SK-N-SH treated with all-trans-retinoic acid at 6 μM for 48 hours (cell line): ENCODE data around the gene SLC22A16.

Experiments
- ESRRG ChIP-seq: fragments of 250-450 bp; sonication (Bioruptor Pico); IDR thresholded peaks from 2 replicates; pipeline ENCODE4 v1.6.1; 2021; ENCODE audit warnings: mild to moderate bottlenecking
- ZFP30 ChIP-seq: fragments of 450-650 bp; formaldehyde crosslinking; IDR thresholded peaks from 2 replicates; pipeline ENCODE4 v1.5.0; 2022; ENCODE audit warnings: mild to moderate bottlenecking, moderate library complexity
- ZNF8 ChIP-seq: fragments of 450-650 bp; formaldehyde crosslinking; IDR thresholded peaks from 2 replicates; pipeline ENCODE4 v1.5.0; 2020; ENCODE audit warnings: mild to moderate bottlenecking, moderate library complexity
- TF ChIP-seq, protein P1 (sequence below): fragments of 250-450 bp; sonication (Bioruptor Pico); IDR thresholded peaks from 2 replicates; pipeline ENCODE4 v1.8.0; 2020; ENCODE audit warnings: mild to moderate bottlenecking, moderate library complexity, borderline replicate concordance
- TF ChIP-seq, protein P2 (sequence below): fragments of 250-450 bp; sonication (Bioruptor Pico); IDR thresholded peaks from 2 replicates; pipeline ENCODE4 v1.8.0; 2021; ENCODE audit warnings: low read depth, mild to moderate bottlenecking, moderate library complexity, borderline replicate concordance

DNA sequence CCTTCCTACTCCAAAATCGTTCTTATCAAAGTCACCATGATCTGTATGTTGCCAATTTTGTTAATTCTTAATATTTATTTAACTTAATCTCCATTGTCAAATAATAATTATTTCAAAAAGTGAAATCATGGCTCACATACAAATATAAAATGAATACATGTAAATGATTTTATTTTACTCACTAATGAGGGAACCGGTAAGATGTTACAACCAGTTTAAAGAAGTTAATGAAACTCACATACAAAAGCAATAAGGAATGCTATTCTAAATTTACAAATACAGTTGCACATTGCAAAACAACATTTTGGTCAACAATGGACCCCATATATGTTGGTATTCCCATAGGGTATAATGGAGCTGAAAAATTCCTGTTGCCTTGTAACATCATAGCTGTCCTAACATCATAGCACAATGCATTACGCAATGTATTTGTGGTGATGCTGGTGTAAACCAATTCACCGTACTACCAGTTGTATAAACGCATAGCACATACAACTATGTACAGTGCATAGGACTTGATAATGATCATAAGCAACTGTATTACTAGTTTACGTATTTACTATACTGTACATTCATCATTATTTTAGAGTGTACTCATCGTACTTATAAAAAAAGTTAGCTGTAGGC is 6.5 kb upstream of the SLC22A16 start:
- no peak for TF ChIP-seq ZFP30 (CRISPR knock-in tag)
- TF ChIP-seq, protein P1, sequence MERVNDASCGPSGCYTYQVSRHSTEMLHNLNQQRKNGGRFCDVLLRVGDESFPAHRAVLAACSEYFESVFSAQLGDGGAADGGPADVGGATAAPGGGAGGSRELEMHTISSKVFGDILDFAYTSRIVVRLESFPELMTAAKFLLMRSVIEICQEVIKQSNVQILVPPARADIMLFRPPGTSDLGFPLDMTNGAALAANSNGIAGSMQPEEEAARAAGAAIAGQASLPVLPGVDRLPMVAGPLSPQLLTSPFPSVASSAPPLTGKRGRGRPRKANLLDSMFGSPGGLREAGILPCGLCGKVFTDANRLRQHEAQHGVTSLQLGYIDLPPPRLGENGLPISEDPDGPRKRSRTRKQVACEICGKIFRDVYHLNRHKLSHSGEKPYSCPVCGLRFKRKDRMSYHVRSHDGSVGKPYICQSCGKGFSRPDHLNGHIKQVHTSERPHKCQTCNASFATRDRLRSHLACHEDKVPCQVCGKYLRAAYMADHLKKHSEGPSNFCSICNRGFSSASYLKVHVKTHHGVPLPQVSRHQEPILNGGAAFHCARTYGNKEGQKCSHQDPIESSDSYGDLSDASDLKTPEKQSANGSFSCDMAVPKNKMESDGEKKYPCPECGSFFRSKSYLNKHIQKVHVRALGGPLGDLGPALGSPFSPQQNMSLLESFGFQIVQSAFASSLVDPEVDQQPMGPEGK (CRISPR knock-in tag): no peak
- no peak for TF ChIP-seq ZNF8 (CRISPR knock-in tag)
- TF ChIP-seq, protein P2, sequence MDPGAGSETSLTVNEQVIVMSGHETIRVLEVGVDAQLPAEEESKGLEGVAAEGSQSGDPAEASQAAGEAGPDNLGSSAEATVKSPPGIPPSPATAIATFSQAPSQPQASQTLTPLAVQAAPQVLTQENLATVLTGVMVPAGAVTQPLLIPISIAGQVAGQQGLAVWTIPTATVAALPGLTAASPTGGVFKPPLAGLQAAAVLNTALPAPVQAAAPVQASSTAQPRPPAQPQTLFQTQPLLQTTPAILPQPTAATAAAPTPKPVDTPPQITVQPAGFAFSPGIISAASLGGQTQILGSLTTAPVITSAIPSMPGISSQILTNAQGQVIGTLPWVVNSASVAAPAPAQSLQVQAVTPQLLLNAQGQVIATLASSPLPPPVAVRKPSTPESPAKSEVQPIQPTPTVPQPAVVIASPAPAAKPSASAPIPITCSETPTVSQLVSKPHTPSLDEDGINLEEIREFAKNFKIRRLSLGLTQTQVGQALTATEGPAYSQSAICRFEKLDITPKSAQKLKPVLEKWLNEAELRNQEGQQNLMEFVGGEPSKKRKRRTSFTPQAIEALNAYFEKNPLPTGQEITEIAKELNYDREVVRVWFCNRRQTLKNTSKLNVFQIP (CRISPR knock-in tag): no peak
- no peak for TF ChIP-seq ESRRG (CRISPR knock-in tag)
